HEK293 (cell line): Measurements from ENCODE around the gene CCDC124.

Experiments used
- HOXD13 ChIP-seq: sonication (generic); formaldehyde crosslinking; IDR thresholded peaks from 2 replicates; pipeline ENCODE4 v1.8.0; 2022; ENCODE audit warnings: missing genetic modification reagents, borderline replicate concordance
- KLF8 ChIP-seq: fragments of 450-650 bp; formaldehyde crosslinking; IDR thresholded peaks from 2 replicates; pipeline ENCODE4 v1.5.1; 2016; ENCODE audit warnings: missing biosample characterization, missing genetic modification characterization
- OVOL3 ChIP-seq: fragments of 450-650 bp; formaldehyde crosslinking; IDR thresholded peaks from 2 replicates; pipeline ENCODE4 v1.5.1; 2016; ENCODE audit warnings: missing biosample characterization, missing genetic modification characterization
- SALL2 ChIP-seq: fragments of 450-650 bp; formaldehyde crosslinking; IDR thresholded peaks from 2 replicates; pipeline ENCODE4 v1.5.0; 2017; ENCODE audit warnings: missing biosample characterization, mild to moderate bottlenecking, missing genetic modification characterization, borderline replicate concordance
- SP7 ChIP-seq: fragments of 450-650 bp; formaldehyde crosslinking; IDR thresholded peaks from 2 replicates; pipeline ENCODE4 v1.5.1; 2016; ENCODE audit warnings: missing biosample characterization, missing genetic modification characterization
- ZBTB8A ChIP-seq: fragments of 450-650 bp; formaldehyde crosslinking; IDR thresholded peaks from 2 replicates; pipeline ENCODE4 v1.5.1; 2016; ENCODE audit warnings: missing biosample characterization, missing genetic modification characterization
- ZFP41 ChIP-seq: fragments of 450-650 bp; formaldehyde crosslinking; IDR thresholded peaks from 2 replicates; pipeline ENCODE4 v1.5.1; 2016; ENCODE audit warnings: missing biosample characterization, missing genetic modification characterization, borderline replicate concordance
- ZNF114 ChIP-seq: fragments of 450-650 bp; formaldehyde crosslinking; IDR thresholded peaks from 2 replicates; pipeline ENCODE4 v1.5.0; 2017; ENCODE audit warnings: missing biosample characterization, missing genetic modification characterization
- ZNF184 ChIP-seq: fragments of 450-650 bp; IDR thresholded peaks from 2 replicates; pipeline ENCODE4 v1.5.1; 2018; ENCODE audit warnings: missing biosample characterization, mild to moderate bottlenecking, missing genetic modification characterization
- ZNF221 ChIP-seq: fragments of 450-650 bp; formaldehyde crosslinking; IDR thresholded peaks from 2 replicates; pipeline ENCODE4 v1.5.1; 2017; ENCODE audit warnings: missing biosample characterization, missing genetic modification characterization, borderline replicate concordance
- ZNF366 ChIP-seq: fragments of 450-650 bp; formaldehyde crosslinking; conservative IDR thresholded peaks from 2 replicates; pipeline ENCODE4 v1.5.1; 2016; ENCODE audit warnings: missing biosample characterization, missing genetic modification characterization
- ZNF391 ChIP-seq: fragments of 450-650 bp; formaldehyde crosslinking; IDR thresholded peaks from 2 replicates; pipeline ENCODE4 v1.5.1; 2016; ENCODE audit warnings: low read depth, missing biosample characterization, missing genetic modification characterization, borderline replicate concordance
- ZNF514 ChIP-seq: fragments of 450-650 bp; formaldehyde crosslinking; IDR thresholded peaks from 2 replicates; pipeline ENCODE4 v1.5.1; 2016; ENCODE audit warnings: missing biosample characterization, missing genetic modification characterization
- ZNF544 ChIP-seq: fragments of 450-650 bp; formaldehyde crosslinking; IDR thresholded peaks from 2 replicates; pipeline ENCODE4 v1.5.0; 2017; ENCODE audit warnings: missing biosample characterization, missing genetic modification characterization
- ZNF600 ChIP-seq: fragments of 450-650 bp; formaldehyde crosslinking; IDR thresholded peaks from 2 replicates; pipeline ENCODE4 v1.5.1; 2016; ENCODE audit warnings: missing biosample characterization, missing genetic modification characterization
- ZNF624 ChIP-seq: fragments of 450-650 bp; formaldehyde crosslinking; IDR thresholded peaks from 2 replicates; pipeline ENCODE4 v1.5.1; 2017; ENCODE audit warnings: missing biosample characterization, missing genetic modification characterization
- ZNF768 ChIP-seq: fragments of 450-650 bp; formaldehyde crosslinking; IDR thresholded peaks from 2 replicates; pipeline ENCODE4 v1.5.1; 2018; ENCODE audit warnings: missing biosample characterization, mild to moderate bottlenecking, missing genetic modification characterization
- ZNF776 ChIP-seq: fragments of 450-650 bp; formaldehyde crosslinking; IDR thresholded peaks from 2 replicates; pipeline ENCODE4 v1.5.0; 2017; ENCODE audit warnings: missing biosample characterization, missing genetic modification characterization, borderline replicate concordance
- ZSCAN23 ChIP-seq: fragments of 450-650 bp; formaldehyde crosslinking; IDR thresholded peaks from 2 replicates; pipeline ENCODE4 v1.5.1; 2016; ENCODE audit warnings: missing biosample characterization, missing genetic modification characterization
- TF ChIP-seq, protein P1 (sequence below): fragments of 450-650 bp; formaldehyde crosslinking; conservative IDR thresholded peaks from 2 replicates; pipeline ENCODE4 v1.5.1; 2016; ENCODE audit warnings: low read depth, missing biosample characterization, missing genetic modification characterization
- TF ChIP-seq, protein P2 (sequence below): fragments of 450-650 bp; formaldehyde crosslinking; IDR thresholded peaks from 2 replicates; pipeline ENCODE4 v1.5.1; 2017; ENCODE audit warnings: missing biosample characterization, missing genetic modification characterization
- TF ChIP-seq, protein P3 (sequence below): fragments of 450-650 bp; formaldehyde crosslinking; IDR thresholded peaks from 2 replicates; pipeline ENCODE4 v1.5.1; 2016; ENCODE audit warnings: missing biosample characterization, missing genetic modification characterization
- TF ChIP-seq, protein P4 (sequence below): fragments of 450-650 bp; formaldehyde crosslinking; IDR thresholded peaks from 2 replicates; pipeline ENCODE4 v1.5.1; 2016; ENCODE audit warnings: missing biosample characterization, missing genetic modification characterization
- TF ChIP-seq, protein P5 (sequence below): fragments of 450-650 bp; formaldehyde crosslinking; IDR thresholded peaks from 2 replicates; pipeline ENCODE4 v1.5.1; 2017; ENCODE audit warnings: missing biosample characterization, missing genetic modification characterization
- TF ChIP-seq, protein P6 (sequence below): fragments of 450-650 bp; formaldehyde crosslinking; IDR thresholded peaks from 2 replicates; pipeline ENCODE4 v1.5.1; 2016; ENCODE audit warnings: missing biosample characterization, missing genetic modification characterization

Gene CCDC124

DNA sequence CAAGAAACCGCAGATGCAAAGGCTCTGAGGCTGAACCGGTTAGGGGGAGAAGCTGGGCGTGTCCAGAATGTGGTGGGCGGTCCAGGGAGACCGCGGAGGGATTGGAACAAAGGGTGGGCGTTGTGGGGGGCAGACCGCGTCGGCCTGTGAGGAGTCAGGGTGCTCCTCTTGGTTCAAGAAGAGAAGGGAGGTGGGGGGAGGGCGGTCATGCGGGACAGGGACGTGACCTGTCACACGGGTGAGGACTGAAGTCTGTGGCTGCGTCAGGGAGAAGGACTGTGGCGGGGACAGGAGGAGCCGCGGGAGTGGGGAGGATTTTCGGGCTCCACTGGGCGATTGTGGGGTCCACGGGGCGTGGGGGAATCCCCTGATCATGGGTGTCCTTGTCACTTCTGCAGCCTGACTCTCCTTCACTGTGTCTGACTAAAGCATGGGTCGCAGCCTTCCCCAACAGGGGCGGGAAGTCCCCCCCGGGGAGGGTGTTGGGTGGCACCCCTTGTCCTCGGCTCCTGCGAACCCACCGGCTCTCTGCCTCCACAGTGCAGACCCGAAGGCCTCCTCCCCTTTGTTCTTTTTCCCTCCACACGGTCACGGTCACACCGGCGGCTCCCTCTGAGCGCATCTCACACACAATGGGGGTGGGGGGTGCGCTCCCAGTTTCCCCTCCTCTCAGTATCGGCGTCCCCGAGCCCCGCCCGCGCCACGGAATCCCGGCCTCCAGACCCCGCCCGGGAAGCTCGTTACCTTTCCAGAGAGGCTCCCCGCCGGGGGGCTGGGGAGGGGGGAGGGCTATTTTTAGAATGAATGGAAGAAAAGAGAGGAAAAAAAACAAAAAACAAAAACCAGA is 17.7 kb downstream of the CCDC124 start (continued):
- TF ChIP-seq, protein P1, sequence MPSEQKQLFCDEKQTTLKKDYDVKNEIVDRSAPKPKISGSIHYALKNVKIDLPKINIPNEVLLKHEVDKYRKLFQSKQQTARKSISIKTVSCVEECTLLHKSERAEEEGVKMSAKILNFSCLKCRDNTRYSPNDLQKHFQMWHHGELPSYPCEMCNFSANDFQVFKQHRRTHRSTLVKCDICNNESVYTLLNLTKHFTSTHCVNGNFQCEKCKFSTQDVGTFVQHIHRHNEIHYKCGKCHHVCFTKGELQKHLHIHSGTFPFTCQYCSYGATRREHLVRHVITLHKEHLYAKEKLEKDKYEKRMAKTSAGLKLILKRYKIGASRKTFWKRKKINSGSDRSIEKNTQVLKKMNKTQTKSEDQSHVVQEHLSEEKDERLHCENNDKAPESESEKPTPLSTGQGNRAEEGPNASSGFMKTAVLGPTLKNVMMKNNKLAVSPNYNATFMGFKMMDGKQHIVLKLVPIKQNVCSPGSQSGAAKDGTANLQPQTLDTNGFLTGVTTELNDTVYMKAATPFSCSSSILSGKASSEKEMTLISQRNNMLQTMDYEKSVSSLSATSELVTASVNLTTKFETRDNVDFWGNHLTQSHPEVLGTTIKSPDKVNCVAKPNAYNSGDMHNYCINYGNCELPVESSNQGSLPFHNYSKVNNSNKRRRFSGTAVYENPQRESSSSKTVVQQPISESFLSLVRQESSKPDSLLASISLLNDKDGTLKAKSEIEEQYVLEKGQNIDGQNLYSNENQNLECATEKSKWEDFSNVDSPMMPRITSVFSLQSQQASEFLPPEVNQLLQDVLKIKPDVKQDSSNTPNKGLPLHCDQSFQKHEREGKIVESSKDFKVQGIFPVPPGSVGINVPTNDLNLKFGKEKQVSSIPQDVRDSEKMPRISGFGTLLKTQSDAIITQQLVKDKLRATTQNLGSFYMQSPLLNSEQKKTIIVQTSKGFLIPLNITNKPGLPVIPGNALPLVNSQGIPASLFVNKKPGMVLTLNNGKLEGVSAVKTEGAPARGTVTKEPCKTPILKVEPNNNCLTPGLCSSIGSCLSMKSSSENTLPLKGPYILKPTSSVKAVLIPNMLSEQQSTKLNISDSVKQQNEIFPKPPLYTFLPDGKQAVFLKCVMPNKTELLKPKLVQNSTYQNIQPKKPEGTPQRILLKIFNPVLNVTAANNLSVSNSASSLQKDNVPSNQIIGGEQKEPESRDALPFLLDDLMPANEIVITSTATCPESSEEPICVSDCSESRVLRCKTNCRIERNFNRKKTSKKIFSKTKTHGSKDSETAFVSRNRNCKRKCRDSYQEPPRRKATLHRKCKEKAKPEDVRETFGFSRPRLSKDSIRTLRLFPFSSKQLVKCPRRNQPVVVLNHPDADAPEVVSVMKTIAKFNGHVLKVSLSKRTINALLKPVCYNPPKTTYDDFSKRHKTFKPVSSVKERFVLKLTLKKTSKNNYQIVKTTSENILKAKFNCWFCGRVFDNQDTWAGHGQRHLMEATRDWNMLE (tag by site-specific recombination) = no peak
- TF ChIP-seq ZNF366 (peak; percentile 39; the same call in 1 of the 2 replicates), ZNF184 (tag by site-specific recombination) (no peak), ZSCAN23 (tag by site-specific recombination) (no peak), ZNF624 (tag by site-specific recombination) (no peak), ZNF391 (tag by site-specific recombination) (no peak), OVOL3 (tag by site-specific recombination) (no peak), HOXD13 (CRISPR knock-in tag) (no peak), ZNF114 (tag by site-specific recombination) (no peak), ZNF768 (tag by site-specific recombination) (no peak), ZNF544 (tag by site-specific recombination) (no peak), SALL2 (tag by site-specific recombination) (no peak), ZNF776 (tag by site-specific recombination) (no peak), KLF8 (tag by site-specific recombination) (peak; percentile 42; the same call in 1 of the 2 replicates), ZNF514 (tag by site-specific recombination) (no peak), ZNF221 (tag by site-specific recombination) (no peak), ZBTB8A (tag by site-specific recombination) (peak; percentile 71), ZNF600 (no peak), ZFP41 (tag by site-specific recombination) (no peak), SP7 (0 out of 2 replicates have a peak, but pooled peaks have one; percentile 53)
- TF ChIP-seq, protein P2, sequence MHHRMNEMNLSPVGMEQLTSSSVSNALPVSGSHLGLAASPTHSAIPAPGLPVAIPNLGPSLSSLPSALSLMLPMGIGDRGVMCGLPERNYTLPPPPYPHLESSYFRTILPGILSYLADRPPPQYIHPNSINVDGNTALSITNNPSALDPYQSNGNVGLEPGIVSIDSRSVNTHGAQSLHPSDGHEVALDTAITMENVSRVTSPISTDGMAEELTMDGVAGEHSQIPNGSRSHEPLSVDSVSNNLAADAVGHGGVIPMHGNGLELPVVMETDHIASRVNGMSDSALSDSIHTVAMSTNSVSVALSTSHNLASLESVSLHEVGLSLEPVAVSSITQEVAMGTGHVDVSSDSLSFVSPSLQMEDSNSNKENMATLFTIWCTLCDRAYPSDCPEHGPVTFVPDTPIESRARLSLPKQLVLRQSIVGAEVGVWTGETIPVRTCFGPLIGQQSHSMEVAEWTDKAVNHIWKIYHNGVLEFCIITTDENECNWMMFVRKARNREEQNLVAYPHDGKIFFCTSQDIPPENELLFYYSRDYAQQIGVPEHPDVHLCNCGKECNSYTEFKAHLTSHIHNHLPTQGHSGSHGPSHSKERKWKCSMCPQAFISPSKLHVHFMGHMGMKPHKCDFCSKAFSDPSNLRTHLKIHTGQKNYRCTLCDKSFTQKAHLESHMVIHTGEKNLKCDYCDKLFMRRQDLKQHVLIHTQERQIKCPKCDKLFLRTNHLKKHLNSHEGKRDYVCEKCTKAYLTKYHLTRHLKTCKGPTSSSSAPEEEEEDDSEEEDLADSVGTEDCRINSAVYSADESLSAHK (tag by site-specific recombination) = no peak
- TF ChIP-seq, protein P3, sequence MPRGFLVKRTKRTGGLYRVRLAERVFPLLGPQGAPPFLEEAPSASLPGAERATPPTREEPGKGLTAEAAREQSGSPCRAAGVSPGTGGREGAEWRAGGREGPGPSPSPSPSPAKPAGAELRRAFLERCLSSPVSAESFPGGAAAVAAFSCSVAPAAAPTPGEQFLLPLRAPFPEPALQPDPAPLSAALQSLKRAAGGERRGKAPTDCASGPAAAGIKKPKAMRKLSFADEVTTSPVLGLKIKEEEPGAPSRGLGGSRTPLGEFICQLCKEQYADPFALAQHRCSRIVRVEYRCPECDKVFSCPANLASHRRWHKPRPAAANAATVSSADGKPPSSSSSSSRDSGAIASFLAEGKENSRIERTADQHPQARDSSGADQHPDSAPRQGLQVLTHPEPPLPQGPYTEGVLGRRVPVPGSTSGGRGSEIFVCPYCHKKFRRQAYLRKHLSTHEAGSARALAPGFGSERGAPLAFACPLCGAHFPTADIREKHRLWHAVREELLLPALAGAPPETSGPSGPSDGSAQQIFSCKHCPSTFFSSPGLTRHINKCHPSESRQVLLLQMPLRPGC = no peak
- TF ChIP-seq, protein P4, sequence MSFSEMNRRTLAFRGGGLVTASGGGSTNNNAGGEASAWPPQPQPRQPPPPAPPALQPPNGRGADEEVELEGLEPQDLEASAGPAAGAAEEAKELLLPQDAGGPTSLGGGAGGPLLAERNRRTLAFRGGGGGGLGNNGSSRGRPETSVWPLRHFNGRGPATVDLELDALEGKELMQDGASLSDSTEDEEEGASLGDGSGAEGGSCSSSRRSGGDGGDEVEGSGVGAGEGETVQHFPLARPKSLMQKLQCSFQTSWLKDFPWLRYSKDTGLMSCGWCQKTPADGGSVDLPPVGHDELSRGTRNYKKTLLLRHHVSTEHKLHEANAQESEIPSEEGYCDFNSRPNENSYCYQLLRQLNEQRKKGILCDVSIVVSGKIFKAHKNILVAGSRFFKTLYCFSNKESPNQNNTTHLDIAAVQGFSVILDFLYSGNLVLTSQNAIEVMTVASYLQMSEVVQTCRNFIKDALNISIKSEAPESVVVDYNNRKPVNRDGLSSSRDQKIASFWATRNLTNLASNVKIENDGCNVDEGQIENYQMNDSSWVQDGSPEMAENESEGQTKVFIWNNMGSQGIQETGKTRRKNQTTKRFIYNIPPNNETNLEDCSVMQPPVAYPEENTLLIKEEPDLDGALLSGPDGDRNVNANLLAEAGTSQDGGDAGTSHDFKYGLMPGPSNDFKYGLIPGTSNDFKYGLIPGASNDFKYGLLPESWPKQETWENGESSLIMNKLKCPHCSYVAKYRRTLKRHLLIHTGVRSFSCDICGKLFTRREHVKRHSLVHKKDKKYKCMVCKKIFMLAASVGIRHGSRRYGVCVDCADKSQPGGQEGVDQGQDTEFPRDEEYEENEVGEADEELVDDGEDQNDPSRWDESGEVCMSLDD (tag by site-specific recombination) = peak; percentile 90
- TF ChIP-seq, protein P5, sequence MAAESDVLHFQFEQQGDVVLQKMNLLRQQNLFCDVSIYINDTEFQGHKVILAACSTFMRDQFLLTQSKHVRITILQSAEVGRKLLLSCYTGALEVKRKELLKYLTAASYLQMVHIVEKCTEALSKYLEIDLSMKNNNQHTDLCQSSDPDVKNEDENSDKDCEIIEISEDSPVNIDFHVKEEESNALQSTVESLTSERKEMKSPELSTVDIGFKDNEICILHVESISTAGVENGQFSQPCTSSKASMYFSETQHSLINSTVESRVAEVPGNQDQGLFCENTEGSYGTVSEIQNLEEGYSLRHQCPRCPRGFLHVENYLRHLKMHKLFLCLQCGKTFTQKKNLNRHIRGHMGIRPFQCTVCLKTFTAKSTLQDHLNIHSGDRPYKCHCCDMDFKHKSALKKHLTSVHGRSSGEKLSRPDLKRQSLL (tag by site-specific recombination) = no peak
- TF ChIP-seq, protein P6, sequence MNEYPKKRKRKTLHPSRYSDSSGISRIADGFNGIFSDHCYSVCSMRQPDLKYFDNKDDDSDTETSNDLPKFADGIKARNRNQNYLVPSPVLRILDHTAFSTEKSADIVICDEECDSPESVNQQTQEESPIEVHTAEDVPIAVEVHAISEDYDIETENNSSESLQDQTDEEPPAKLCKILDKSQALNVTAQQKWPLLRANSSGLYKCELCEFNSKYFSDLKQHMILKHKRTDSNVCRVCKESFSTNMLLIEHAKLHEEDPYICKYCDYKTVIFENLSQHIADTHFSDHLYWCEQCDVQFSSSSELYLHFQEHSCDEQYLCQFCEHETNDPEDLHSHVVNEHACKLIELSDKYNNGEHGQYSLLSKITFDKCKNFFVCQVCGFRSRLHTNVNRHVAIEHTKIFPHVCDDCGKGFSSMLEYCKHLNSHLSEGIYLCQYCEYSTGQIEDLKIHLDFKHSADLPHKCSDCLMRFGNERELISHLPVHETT (tag by site-specific recombination) = no peak
